Peyer's patch (tissue), 4 donors: ENCODE measurements around the gene COQ4.

Source experiments
- CTCF ChIP-seq, 6 experiments: fragments of 450-650 bp in 4 of 6; fragments of 200-600 bp in 2 of 6; sonication (generic) in 1 of 6; IDR thresholded peaks; one replicate each; pipeline ENCODE4 v1.5.1; 2017 to 2019; ENCODE audit warnings: antibody characterized with exemption in 6 of 6, mild to moderate bottlenecking in 3 of 6, moderate library complexity in 1 of 6
- POLR2A ChIP-seq, 2 donors: fragments of 450-650 bp; IDR thresholded peaks; one replicate each; pipeline ENCODE4 v1.5.1; 2017; ENCODE audit warnings: antibody characterized with exemption in 2 of 2, mild to moderate bottlenecking in 2 of 2, moderate library complexity in 2 of 2

- TF ChIP-seq CTCF (IDR thresholded peaks at IDR 0.05) (no peak), POLR2A (IDR thresholded peaks at IDR 0.05) (no peak)
These were observed 47.7 kb downstream of the COQ4 start for GRCh38 chr9:128370367-128370751.
